K562 (cell line): Measurements from ENCODE around the gene YOD1. TPM values are rescaled to one million over a fixed set of nuclear protein-coding genes. Genes with fewer than 3 reads are reported as not detected.

Source experiments
- BRCA1 ChIP-seq, 2 experiments: fragments of 450-650 bp in 1 of 2; sonication (generic) in 1 of 2; formaldehyde crosslinking in 1 of 2; IDR thresholded peaks; 2 replicates each; pipeline versions ENCODE4 v1.5.0 to v1.6.1; 2017 to 2020; ENCODE audit warnings: mild to moderate bottlenecking in 1 of 2, missing genetic modification reagents in 1 of 2
- CREB1 ChIP-seq, 2 experiments: sonication (generic) in 1 of 2; formaldehyde crosslinking in 1 of 2; IDR thresholded peaks; 2 replicates each; pipeline versions ENCODE4 v1.6.1 to v1.8.0; 2012 to 2022; ENCODE audit warnings: inconsistent platforms in 1 of 2, mild to moderate bottlenecking in 1 of 2, missing genetic modification reagents in 1 of 2, moderate library complexity in 1 of 2
- CXXC5 ChIP-seq: fragments of 250-450 bp; sonication (Bioruptor Pico); IDR thresholded peaks from 2 replicates; pipeline ENCODE4 v1.8.0; 2022; ENCODE audit warnings: inconsistent platforms, mild to moderate bottlenecking, moderate library complexity
- E4F1 ChIP-seq: fragments of 250-450 bp; sonication (Bioruptor Pico); IDR thresholded peaks from 2 replicates; pipeline ENCODE4 v1.5.0; 2021; ENCODE audit warnings: mild to moderate bottlenecking, borderline replicate concordance
- FUS ChIP-seq: fragments of 200-400 bp; formaldehyde crosslinking; optimal IDR thresholded peaks from 2 replicates; pipeline ENCODE3; 2017; ENCODE audit warnings: low read depth, low read length
- NELFE ChIP-seq: IDR thresholded peaks from 2 replicates; pipeline ENCODE4 v1.6.1; 2011; ENCODE audit warnings: mild to moderate bottlenecking; ENCODE audit not compliant: insufficient read depth, insufficient read length
- NR2C1 ChIP-seq, 2 experiments: fragments of 450-650 bp; IDR thresholded peaks; 2 replicates each; pipeline ENCODE4 v1.6.1; 2017; ENCODE audit warnings: mild to moderate bottlenecking in 2 of 2, antibody characterized with exemption in 1 of 2, inconsistent platforms in 1 of 2, missing compliant biosample characterization in 1 of 2, missing genetic modification characterization in 1 of 2
- NR2C2 ChIP-seq, 2 experiments: fragments of 200-800 bp in 1 of 2; sonication (Bioruptor generic) in 1 of 2; sonication (generic) in 1 of 2; formaldehyde crosslinking in 1 of 2; IDR thresholded peaks; 2 replicates each; pipeline versions ENCODE4 v1.6.1 to v1.8.0; 2016 to 2022; ENCODE audit warnings: mild to moderate bottlenecking in 1 of 2, missing compliant biosample characterization in 1 of 2, missing genetic modification characterization in 1 of 2, missing genetic modification reagents in 1 of 2
- NRF1 ChIP-seq, 2 experiments: fragments of 450-650 bp; IDR thresholded peaks in 1 of 2; conservative IDR thresholded peaks in 1 of 2; 2 replicates each; pipeline ENCODE4 v1.6.1; 2014; ENCODE audit warnings: mild to moderate bottlenecking in 2 of 2
- PBX2 ChIP-seq, 2 experiments: IDR thresholded peaks in 1 of 2; conservative IDR thresholded peaks in 1 of 2; 2 replicates each; pipeline ENCODE4 v1.6.1; 2016; ENCODE audit warnings: low read depth in 2 of 2, mild to moderate bottlenecking in 1 of 2, missing compliant biosample characterization in 1 of 2, missing genetic modification characterization in 1 of 2, moderate library complexity in 1 of 2
- RBM15 ChIP-seq: fragments of 200-400 bp; formaldehyde crosslinking; IDR thresholded peaks from 2 replicates; pipeline ENCODE4 v1.6.1; 2018; ENCODE audit warnings: mild to moderate bottlenecking, low read length, moderate library complexity; ENCODE audit not compliant: insufficient read depth
- RHOXF2B ChIP-seq: fragments of 250-450 bp; sonication (Bioruptor Pico); conservative IDR thresholded peaks from 2 replicates; pipeline ENCODE4 v1.5.1; 2021
- SP2 ChIP-seq: IDR thresholded peaks from 2 replicates; pipeline ENCODE4 v1.6.1; 2011; ENCODE audit warnings: mild to moderate bottlenecking, low read depth, low read length, moderate library complexity; ENCODE audit not compliant: poor library complexity, severe bottlenecking; ENCODE audit errors: extremely low read depth
- THRAP3 ChIP-seq: fragments of 450-650 bp; IDR thresholded peaks from 2 replicates; pipeline ENCODE4 v1.6.1; 2016; ENCODE audit warnings: mild to moderate bottlenecking, inconsistent platforms, borderline replicate concordance
- ZNF124 ChIP-seq: sonication (generic); formaldehyde crosslinking; IDR thresholded peaks from 2 replicates; pipeline ENCODE4 v1.8.1; 2022; ENCODE audit warnings: missing genetic modification reagents
- ZNF140 ChIP-seq: fragments of 250-450 bp; sonication (Bioruptor Pico); IDR thresholded peaks from 2 replicates; pipeline ENCODE4 v1.8.0; 2021; ENCODE audit warnings: moderate library complexity, mild to moderate bottlenecking, inconsistent platforms
- ZNF263 ChIP-seq: sonication (generic); formaldehyde crosslinking; IDR thresholded peaks from 2 replicates; pipeline ENCODE4 v1.8.0; 2022; ENCODE audit warnings: mild to moderate bottlenecking, missing genetic modification reagents, borderline replicate concordance
- ZNF57 ChIP-seq: fragments of 450-650 bp; formaldehyde crosslinking; IDR thresholded peaks from 2 replicates; pipeline ENCODE4 v1.4.0; 2020; ENCODE audit warnings: mild to moderate bottlenecking, moderate library complexity
- ZNF584 ChIP-seq: fragments of 200-800 bp; sonication (Bioruptor generic); IDR thresholded peaks from 2 replicates; pipeline ENCODE4 v1.6.1; 2016; ENCODE audit warnings: low read depth, mild to moderate bottlenecking, missing genetic modification characterization, missing compliant biosample characterization
- ZNF589 ChIP-seq: fragments of 200-800 bp; sonication (Bioruptor generic); IDR thresholded peaks from 2 replicates; pipeline ENCODE4 v1.6.1; 2016; ENCODE audit warnings: low read depth, missing genetic modification characterization, missing compliant biosample characterization
- polyA plus RNA-seq, 8 experiments: library from polyadenylated mRNA; depleted of rRNA in 4 of 8; stranded (reverse) in 5 of 8; unstranded in 3 of 8; fragments of >200 nt; fragmentation: Nextera tagmentation in 2 of 8; fragmentation: Illumina TruSeq in 1 of 8; extraction: Ambion mirVana in 2 of 8; extraction: Trizol in 1 of 8; gene quantifications; 2 replicates each; pipeline versions ENCODE4 v1.2.1 to v1.2.3, GENCODE V29; 2011 to 2014; ENCODE audit warnings: inconsistent platforms in 1 of 8, missing spikeins in 1 of 8
- total RNA-seq, 7 experiments: library from RNA; depleted of rRNA in 6 of 7; stranded (reverse); fragments of >200 nt in 6 of 7; fragmentation: Illumina TruSeq in 2 of 7; extraction: Trizol in 2 of 7; gene quantifications; 2 replicates each; pipeline versions ENCODE4 v1.2.1 to v1.2.3, GENCODE V29; 2011 to 2021; ENCODE audit warnings: low replicate concordance in 1 of 7

YOD1 gene
- total and polyA plus RNA-seq, 9 of the 15 experiments (the other 6 are each of a cell fraction or from before 2014, with no cell fraction given): 18.2 to 78.1 (median 46.9) TPM

- TF ChIP-seq THRAP3 (no peak; the same call in 1 of the 2 replicates), RHOXF2B (CRISPR knock-in tag) (peak; percentile 97), ZNF140 (CRISPR knock-in tag) (peak; percentile 91), ZNF263 (CRISPR knock-in tag) (no peak; the same call in 1 of the 2 replicates), NR2C1 (IDR thresholded peaks at IDR 0.05) (peak; percentile 63; the same call in 1 of the 2 replicates), NR2C1 (tag; IDR thresholded peaks at IDR 0.05) (peak; percentile 94), RBM15 (no peak), PBX2 (CRISPR knock-in tag; IDR thresholded peaks at IDR 0.05; ENCODE audit: low read depth) (no peak), PBX2 (tag; conservative IDR thresholded peaks at IDR 0.05; ENCODE audit: low read depth) (peak; percentile 72), CREB1 (IDR thresholded peaks at IDR 0.05) (peak; percentile 76), CREB1 (CRISPR knock-in tag; IDR thresholded peaks at IDR 0.05) (peak; percentile 37; the same call in 1 of the 2 replicates), NELFE (no peak), CXXC5 (CRISPR knock-in tag) (peak; percentile 99), ZNF124 (CRISPR knock-in tag) (no peak), ZNF57 (CRISPR knock-in tag) (peak; percentile 81; the same call in 1 of the 2 replicates), NRF1 (conservative IDR thresholded peaks at IDR 0.05 in 1 of 2, IDR thresholded peaks at IDR 0.05 in 1 of 2) (peak in 1 of 2 experiments; percentile 34; a peak in 1 of 4 replicates), NR2C2 (CRISPR knock-in tag; IDR thresholded peaks at IDR 0.05) (no peak), NR2C2 (tag; IDR thresholded peaks at IDR 0.05) (peak; percentile 86), SP2 (no peak), ZNF589 (peak; percentile 99), BRCA1 (IDR thresholded peaks at IDR 0.05) (no peak), BRCA1 (CRISPR knock-in tag; IDR thresholded peaks at IDR 0.05) (no peak), FUS (no peak), E4F1 (peak; percentile 54; the same call in 1 of the 2 replicates), ZNF584 (CRISPR knock-in tag) (peak; percentile 99)
Observed at GRCh38 chr1:207024202-207025145, 26.5 kb downstream of the YOD1 start (continued).
